GM19324 (cell line): ENCODE data around the gene AMPD1.

Experiments used
- ATAC-seq: cut with Tn5 transposase; IDR thresholded peaks from one replicate; pipeline ENCODE4 v1.9.1; 2021; ENCODE audit warnings: mild to moderate bottlenecking, moderate library complexity; ENCODE audit not compliant: unreplicated experiment, low FRiP score

Gene AMPD1

GRCh38 chr1:114701931-114702330 lies 6.6 kb upstream of the AMPD1 start:
- no peak for ATAC-seq

- no peak for ATAC-seq
Observed at GRCh38 chr1:114700036-114700600, 4.8 kb upstream of the AMPD1 start.

GRCh38 chr1:114696810-114697209 lies 1.5 kb upstream of the AMPD1 start:
- no peak for ATAC-seq

- no peak for ATAC-seq
Observed at GRCh38 chr1:114694540-114695310, 621 bp downstream of the AMPD1 start.

GRCh38 chr1:114692947-114693346 lies 2.4 kb downstream of the AMPD1 start:
- no peak for ATAC-seq

GRCh38 chr1:114691061-114691460 lies 4.3 kb downstream of the AMPD1 start:
- no peak for ATAC-seq

GRCh38 chr1:114690148-114690547 lies 5.2 kb downstream of the AMPD1 start:
- no peak for ATAC-seq

GRCh38 chr1:114688526-114688925 lies 6.8 kb downstream of the AMPD1 start:
- ATAC-seq: no peak

- ATAC-seq: no peak
Observed at GRCh38 chr1:114685851-114686250, 9.5 kb downstream of the AMPD1 start.

- no peak for ATAC-seq
Observed at GRCh38 chr1:114677691-114678090, 17.7 kb downstream of the AMPD1 start.

- ATAC-seq: no peak
Observed at GRCh38 chr1:114676115-114676514, 19.2 kb downstream of the AMPD1 start.

- ATAC-seq: no peak
Observed at GRCh38 chr1:114671939-114672275, 23.4 kb downstream of the AMPD1 start.

GRCh38 chr1:114671011-114671938 lies 24.1 kb downstream of the AMPD1 start:
- ATAC-seq: no peak

GRCh38 chr1:114670083-114671010 lies 25.0 kb downstream of the AMPD1 start:
- ATAC-seq: peak; percentile 99

- ATAC-seq: peak; percentile 54
Observed at GRCh38 chr1:114669562-114670082, 25.7 kb downstream of the AMPD1 start, which contains the start of gene DENND2C. TSS of gene DENND2C (minus strand) at chr1:114670049. CDS start at chr1:114625984, 44,065 bp downstream.

GRCh38 chr1:114668784-114669561 lies 26.4 kb downstream of the AMPD1 start:
- no peak for ATAC-seq

- ATAC-seq: no peak
Observed at GRCh38 chr1:114668373-114668772, 27.0 kb downstream of the AMPD1 start.

GRCh38 chr1:114666954-114667353 lies 28.4 kb downstream of the AMPD1 start:
- ATAC-seq: no peak

- no peak for ATAC-seq
Observed at GRCh38 chr1:114660238-114660637, 35.1 kb downstream of the AMPD1 start.
